HPDE6-E6E7 (cell line): Measurements from ENCODE around the gene GALNT18.
"Not testable (repeated sequence)": the region's sequence is repeated elsewhere in the genome, so short reads cannot be mapped to it uniquely, and the experiment has no call there.

Source experiments
- DNase-seq: peaks from one replicate; pipeline ENCODE4 v3.0.0; 2011; ENCODE audit warnings: missing footprints; ENCODE audit errors: extremely low spot score

The GALNT18 gene

DNA sequence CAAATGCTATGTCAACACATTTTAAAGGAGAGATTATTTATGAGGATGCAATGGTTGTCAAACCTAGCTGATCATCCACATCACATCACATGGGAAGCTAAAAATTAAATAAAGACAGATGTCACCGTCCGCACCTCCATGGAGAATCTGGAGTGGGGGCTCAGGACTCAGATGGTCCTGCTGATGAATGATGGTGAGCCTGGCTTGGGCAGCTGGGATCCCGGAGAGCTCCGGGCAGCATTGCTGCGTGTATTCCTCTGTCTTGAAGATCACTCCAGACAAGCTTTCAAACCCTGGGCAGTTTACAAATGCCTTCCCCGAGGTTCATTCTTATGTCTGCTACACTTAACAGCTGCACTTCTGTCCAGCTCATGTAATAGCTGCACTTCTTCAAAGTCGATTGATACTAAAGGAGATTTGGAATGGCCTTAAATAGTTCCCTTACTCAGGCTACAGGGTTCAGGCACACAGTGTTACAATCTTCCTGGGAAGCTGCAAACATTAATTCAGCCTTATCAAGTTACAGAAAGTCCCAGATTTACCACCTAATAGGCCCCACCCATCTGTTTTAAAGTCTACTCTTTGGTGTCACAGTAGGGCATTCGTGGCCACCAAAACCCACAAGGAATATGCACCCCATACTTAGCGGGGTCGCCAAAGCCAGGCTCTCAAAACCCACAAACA lies 234.0 kb downstream of the GALNT18 start:
- DNase-seq = no peak

DNA sequence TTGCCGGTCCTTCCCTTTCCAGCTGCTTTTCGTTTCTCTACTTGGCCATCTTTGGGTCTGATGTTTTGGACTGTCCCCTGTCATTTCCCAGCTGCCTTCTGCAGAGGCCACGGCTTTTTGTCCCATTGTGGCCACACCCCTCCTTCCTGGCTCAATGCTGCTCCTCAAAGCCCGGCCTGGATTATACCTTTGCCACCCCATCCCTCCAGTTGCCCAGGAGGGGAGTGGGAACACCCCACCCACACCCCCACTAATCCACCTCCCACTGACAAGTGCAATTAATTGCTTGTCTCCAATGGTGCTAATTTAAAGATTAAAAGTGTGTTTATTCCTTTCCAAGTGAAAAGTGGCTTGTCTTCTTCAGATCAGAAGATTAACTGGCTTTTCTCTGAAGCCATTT lies 234.6 kb downstream of the GALNT18 start:
- DNase-seq = no peak

DNA sequence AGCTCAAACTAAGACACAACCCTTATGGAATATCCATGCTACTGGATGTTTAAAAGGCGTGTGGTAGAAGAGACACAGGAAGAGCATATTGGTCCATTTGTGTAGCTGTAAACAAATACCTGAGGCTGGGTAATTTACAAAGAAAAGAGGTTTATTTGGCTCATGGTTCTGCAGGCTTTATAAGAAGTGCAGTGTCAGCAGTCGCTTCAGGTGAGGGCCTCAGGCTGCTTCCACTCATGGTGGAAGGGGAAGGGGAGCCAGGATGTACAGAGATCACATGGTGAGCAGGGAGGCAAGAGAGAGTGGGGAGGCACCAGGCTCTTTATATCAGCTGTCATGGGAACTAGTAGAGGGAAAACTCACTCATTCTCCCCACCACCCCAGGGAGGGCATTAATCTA lies 237.0 kb downstream of the GALNT18 start:
- DNase-seq = no peak

DNA sequence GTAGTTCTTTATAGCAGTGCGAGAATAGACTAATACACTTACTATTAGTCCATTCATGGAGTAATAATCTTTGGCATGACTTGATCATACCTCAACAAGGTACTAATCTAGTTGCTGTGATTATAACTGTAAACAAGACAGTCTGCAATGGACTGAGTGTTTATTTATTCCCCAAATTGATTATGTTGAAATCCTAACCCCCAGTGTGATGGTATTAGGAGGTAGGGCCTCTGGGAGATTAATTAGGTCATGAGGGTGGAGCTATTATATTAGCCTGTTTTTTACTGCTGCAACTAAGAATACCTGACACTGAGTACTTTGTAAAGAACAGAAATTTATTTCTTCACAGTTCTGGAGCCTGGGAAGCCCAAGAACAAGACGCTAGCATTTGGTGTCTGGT lies 237.8 kb downstream of the GALNT18 start:
- DNase-seq = no peak

DNA sequence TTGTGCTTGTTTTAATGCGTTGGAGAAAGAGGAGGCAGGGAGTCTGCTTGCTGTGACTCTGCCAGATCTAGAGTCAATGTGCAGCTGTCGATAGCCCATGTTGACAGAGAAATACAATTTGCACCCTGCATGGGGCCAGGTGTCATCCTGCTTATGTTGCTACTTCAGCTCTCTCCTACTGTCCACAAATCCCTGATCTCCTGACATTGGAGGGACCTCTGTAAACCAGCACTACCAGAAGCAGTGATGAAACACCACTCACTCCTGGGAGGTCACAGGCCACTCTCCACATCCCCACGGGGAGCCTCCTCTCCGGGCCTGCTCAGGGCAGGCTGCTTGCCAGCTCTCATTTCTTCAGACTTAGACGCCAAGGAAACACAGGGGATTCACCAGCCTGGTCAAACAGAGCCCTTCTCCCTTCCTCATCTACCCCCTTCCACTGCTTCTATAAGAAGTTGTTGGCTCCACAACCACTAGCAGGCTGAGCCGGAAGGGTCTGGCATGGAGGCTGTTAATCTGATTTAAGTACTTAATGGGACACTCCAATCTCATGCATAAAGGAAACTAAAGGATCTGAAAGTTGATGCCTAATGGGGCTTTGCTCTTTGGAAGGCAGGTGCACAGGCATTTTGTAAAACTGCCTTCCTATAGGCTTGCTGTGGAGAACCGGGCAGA lies 238.8 kb downstream of the GALNT18 start:
- DNase-seq = no peak

DNA sequence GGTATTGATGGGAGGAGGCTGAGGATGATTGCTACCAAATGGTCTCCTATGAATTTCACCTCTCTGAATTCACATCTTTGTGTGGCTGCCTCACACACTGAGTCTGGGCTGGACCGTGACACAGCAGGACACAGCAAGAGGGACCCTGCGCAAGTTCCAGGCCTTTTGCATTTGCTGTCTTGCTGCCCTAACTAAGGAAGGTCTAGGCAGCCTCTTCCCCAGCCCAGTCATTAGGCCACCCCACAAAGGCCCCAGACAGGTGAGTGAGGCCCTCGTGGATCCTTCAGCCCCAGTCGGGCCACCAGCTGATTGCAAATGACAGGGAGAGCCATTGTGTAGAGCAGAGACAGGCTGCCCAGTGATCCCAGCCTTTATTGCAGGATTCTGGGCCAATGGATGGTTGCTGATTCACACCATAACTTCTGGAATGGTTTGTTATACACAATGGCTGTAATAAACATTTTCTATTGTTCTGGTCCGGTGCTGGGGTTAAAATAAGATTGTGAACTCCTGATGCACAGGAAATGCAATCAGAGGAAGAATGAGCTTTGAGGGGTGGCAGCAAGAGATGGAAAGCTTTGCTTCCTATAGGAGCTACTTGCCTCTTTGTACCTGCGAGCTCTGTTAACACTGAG lies 240.2 kb downstream of the GALNT18 start:
- no peak for DNase-seq

DNA sequence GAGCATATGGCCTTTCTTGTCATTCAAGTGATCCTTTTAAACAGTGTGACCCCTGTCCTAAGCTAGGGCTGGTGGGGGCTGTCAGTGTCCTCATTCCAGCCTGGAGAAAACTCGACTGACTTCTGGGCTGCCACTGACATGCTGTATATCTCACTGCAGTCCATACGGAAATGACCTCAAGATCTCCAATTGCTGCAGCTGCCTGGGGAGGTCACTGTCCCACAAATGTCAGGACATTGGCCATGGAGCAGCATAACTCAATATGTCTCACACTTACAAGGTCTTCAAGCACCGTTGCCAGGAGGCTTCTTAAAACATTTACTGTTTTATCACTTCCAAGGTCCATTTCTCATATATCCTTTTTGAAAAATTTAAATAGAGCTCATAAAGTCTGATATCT lies 240.9 kb downstream of the GALNT18 start:
- no peak for DNase-seq

DNA sequence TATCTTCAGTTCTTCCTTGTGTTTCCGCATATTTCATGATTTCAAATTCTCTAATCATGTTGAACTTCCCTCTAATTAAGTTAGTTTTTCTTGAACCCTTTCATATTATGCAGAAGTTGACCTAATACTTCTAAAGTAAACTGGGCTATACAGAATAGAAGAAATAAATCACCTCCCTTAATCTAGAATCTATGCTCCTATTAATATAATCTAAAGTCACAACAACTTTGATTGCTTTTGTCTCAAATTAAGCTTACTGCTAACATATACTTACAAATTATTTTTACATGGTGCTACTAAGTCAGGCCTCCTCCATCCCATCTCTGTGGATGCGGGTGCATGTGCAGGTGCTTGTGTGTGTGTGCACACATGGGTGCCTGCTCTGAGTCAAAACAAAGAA lies 241.5 kb downstream of the GALNT18 start:
- DNase-seq = no peak

DNA sequence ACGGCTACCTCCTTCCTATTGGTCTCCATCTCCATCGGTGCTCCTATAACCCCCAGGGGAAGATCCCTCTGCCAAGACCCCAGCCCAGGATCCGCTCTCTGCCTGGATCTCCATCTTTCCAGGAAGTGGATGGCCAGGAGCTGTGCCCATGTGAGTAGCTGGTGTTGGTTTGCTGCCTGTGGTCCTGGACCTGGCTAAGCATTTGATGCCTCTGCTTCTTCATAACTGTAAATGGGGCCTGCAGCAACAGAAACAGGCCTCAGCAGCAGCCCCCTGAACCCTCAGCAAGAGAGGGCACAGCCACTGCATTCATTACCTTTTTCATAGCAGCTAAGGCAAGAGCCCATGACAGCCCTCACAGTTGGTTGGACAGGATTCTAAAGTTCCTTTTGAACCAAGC lies 242.1 kb downstream of the GALNT18 start:
- no peak for DNase-seq

DNA sequence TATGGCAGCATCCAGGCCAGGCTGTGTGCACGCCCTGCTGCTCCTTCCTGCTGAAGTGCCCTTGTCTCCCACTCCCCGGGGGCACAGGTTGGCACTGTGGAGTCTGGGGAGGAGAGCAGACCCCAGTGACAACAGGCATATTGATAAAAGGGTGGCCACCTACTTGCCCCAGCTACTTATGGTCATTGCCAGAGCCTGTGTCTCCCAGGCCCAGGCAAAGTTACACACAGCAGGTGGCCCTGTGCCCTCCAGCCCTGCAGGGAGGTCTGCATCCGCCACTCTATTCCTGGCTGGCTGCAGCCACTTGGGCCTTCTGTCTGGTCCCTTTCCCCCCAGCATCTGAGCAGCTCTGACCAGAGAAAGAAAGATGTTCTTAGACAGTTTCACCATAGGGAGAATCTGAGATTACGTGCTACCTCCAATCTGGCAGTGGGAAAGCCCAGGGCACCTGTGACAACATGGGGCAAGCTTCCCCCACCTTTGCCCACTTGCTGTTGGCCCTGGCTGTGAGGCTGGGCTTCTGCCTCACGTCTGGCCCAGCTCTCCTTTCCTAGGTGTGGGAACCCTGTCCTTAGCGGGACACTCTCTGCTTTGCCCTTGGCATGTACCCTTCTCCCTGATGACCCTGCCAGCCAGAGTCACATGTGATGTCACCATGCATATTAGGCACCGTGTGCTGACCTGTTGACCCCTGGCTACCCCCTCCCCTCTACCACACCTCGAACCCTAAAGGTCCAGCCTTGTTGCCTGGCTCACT lies 243.4 kb downstream of the GALNT18 start:
- no peak for DNase-seq

DNA sequence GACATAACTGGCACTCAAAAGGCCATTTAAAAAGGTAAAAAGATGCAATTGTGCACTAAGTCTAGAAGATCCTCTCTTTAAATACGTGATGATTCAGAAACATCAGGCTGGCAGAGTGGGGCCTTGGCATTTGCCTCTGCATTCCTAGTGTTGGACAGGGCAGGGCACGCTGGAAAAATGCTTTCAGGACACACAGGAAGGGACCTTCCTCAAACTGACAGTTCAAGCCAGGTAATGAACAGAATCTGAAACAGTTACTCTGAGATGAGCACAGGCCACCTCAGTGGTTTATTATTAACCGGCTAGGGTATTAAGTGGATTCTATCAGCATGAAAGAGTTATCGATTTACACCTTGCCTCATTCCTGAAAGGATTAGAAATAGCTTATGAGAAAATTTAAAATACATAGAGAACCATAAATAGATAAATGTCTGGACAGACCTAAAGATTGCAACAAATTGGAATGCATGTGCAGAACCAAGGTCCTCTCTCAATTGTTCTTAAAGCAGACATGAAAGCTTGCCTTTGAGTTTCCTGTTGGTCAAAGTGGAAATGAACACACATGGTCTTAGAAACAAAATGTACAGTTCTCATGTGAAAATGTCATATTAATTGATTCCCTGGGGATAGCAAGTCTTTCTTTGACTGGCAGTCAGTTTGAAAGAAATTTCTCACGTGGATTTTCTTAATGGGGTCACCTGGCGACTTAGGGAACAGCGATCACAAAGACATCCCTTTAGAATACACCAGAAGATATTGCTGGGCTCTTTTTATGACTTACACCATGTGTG lies 247.3 kb downstream of the GALNT18 start:
- no peak for DNase-seq

DNA sequence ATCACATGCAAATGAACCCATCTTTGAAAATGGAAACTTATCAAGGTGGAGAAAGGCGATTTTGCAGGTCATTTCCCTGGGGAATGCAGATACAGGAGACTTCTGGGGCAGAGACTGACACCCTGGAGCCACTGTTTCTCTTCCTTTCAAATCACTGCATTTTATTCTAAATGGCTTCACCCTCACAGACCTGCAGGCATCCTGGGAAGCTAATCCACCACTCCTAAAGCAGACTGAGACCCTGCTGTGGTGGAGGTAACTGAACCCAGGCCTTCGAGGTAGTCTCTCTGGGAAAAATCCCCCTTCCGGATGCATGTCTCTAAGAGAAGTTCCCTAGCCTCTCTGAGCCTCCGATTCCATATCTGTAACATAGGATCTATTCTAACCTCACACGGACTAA lies 247.9 kb downstream of the GALNT18 start:
- DNase-seq = no peak

DNA sequence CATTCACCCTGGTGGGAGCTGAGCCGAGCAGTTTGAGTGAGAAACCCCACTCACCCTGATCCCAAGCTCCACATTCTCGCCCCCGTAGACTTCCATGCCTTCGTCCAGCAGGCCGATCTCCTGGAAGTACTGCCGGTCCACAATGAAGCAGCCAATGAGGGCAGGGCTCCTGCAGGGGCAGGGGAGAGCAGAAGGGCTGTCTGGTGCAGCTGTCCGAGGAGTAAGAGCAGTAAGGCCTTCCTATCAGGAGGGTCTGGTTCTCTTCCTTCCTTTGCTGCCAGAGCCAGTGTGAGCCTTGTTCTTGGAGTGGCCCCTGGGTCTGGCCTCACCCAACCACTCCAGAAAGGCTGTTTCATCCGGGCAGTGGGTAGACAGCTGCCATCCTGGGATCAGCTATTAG lies 249.3 kb downstream of the GALNT18 start:
- DNase-seq = no peak

DNA sequence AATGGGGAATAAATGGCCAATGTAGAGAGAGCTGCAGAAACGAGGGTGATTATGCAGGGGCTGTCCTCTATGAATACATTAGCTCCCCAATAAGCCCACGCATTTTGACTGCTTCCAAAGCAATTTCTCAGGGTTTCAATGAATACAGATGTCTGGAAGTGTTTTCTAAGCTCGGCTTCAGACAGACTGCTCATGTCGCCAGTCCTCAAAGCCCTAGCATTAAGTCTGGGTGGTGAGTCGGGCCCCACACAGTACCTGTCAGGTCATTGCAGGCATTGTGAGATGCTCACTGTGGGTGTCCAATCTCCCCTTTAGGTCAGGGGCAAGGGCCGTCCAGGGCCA lies 250.9 kb downstream of the GALNT18 start:
- DNase-seq = no peak

DNA sequence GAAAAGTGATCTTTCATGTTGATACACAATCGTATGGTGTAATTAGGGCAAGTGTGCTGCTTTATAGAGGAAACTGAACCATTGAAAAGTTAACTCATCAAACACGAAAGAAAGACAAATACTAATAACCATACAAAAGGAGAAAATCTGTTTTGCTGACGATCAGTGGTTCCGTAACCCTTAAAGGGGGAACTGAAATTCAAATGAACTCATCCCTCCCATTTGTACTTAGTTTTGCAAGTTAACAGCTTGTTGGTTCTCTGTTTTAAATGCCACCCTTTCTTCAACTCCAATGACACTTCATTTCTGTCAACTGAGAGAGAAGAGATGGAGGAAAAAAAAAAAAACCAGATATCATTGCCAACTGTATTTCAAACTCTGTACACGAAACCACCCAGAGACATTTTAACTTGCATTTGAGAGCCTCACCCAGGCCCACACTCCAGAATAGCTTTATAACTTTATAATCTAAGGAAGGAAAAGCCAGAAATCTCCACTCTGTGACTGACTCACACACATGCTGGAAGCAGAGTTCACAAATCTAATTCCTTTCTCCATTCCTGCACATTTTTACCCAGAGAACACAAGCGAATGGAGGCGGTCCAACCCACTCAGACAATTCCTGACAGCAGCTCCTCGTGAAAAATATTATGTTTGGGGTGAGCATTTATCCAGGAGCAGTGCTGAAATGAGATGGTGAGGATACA lies 251.4 kb downstream of the GALNT18 start:
- DNase-seq = no peak

DNA sequence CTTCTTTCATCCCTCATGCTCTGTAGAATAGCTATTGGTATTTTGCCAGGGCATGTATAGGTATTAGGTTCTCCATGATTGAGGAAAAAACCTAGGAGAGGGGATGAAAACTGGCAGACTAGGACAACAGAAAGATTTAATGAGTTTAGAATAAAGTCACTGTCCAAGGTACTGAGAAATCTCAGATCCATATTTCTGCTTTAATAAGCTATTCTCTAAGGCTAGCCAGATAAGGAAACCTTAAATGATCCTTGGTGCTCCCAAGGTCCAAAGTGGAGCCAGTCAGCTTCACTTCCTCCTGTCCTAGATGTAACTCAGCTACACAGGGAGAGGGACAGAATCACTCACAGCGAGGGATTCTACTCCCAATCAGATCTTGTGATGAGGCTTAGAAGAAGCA lies 255.0 kb downstream of the GALNT18 start:
- no peak for DNase-seq

DNA sequence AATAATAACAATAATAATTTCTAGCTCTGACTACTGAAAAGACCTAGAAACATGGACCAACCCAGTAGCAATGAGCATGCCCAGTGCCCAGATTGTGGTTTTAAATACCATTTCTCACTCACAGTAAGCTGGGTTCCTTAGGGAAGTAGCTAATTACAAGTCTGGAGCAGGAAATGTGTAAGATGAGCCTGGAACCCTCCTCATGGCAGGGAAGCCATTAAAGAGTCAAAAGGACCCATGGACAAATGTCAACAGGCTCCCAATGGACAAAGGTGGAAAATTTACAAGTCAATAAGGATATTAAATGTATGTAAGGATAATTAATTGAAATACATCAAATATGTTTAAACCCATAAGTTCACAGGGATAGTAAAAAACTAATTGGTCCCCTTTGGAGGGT lies 258.1 kb downstream of the GALNT18 start:
- no peak for DNase-seq

DNA sequence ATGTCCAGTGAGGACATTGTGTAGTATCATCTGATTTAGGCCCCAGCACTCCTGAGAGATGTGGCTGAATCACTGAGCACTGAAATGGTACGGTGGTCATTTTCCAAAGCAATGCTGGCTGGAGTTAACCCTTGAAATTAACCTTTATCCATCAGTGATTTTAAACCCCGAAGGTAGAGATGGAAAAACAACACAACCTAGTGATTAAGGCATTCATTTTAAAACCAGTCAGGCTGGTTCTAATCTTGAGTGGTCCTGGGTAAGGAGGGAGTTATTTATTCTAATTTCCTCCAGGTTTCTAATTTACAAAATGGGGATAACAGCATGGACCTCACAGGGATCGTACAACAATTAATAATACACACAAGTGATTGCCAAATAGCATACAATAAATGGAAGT lies 262.2 kb downstream of the GALNT18 start:
- no peak for DNase-seq

DNA sequence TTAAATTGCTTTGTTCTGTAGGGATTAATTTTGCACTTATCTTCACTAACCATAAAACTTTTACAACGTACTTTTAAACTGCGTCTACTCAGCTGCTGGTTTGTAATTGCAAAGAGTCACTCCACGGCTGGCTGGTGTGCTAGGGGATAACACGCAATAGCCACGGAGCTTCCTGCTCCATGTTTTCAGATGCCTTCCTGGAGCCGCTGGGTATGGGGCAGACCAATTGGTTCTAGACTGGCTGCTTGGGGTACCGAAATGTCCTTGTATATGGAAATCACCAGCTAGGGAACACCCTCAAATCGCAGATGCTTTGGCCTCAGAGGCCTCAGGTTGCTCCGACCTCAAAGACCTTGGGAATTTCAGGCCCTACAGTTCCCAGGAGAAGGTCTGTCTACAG lies 265.0 kb downstream of the GALNT18 start:
- DNase-seq = no peak

DNA sequence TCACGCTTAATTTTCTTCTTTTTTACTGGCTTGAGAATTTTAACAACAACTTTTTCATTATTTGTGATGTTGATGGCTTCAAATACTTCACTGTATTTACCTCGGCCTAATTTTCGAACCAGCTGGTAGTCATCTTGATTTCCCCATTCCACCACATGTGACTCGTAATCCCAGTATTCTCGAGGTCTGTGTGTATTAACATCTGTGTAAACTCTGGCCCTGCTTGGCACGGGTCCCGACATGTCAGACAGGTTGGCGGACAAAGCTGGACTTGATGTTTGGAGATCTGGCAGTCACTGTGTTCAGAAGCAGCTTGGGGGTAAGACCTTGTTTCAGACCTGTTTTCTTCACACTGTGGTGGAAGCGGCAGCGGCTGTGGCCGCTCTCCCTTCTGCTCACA lies 268.9 kb downstream of the GALNT18 start, which contains the start of gene CSNK2A3:
CSNK2A3 (minus strand) TSS at position 373 of the 400 bp plus-strand sequence; CDS start at position 242, 131 bp downstream.
- not testable (repeated sequence) for DNase-seq

DNA sequence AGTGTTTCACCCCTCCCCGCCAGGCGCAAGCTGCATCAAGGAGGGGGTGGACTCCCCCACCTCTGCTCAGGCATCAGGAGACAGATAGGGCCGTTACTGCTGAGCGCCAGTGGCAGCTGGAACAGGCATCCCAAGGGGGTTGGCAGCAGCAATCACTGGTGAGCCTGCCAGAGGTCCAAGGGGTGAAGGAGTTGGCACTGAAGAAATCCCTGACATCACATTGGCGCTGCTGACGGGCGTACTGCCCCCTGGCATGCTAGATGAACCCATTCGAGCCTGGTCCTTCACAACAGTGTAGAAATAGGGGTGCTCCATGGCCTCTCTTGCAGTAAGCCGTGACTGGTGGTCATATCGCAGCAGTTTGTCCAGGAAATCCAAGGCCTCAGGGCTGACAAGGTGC lies 270.0 kb downstream of the GALNT18 start:
- DNase-seq = not testable (repeated sequence)
